Myocyte (in vitro differentiated cells): Measurements from ENCODE around the gene RBM27. TPM values are rescaled to one million over a fixed set of nuclear protein-coding genes. Genes with fewer than 3 reads are reported as not detected.
A peak's percentile ranks its signal among the peaks of the same experiment; 100 is the strongest.
"Not testable (repeated sequence)": the region's sequence is repeated elsewhere in the genome, so short reads cannot be mapped to it uniquely, and the experiment has no call there.

Experiments
- DNase-seq: peaks from one replicate; pipeline ENCODE4 v3.0.0-alpha.2; 2012; ENCODE audit warnings: low read depth
- polyA plus RNA-seq: library from polyadenylated mRNA; unstranded; fragments of >200 nt; gene quantifications from one replicate; pipeline ENCODE4 v1.2.1, GENCODE V29; 2012; ENCODE audit warnings: missing spikeins
- total RNA-seq: library from RNA; depleted of rRNA; stranded (reverse); fragments of >200 nt; gene quantifications from 2 replicates; pipeline ENCODE4 v1.2.3, GENCODE V29; 2014

RBM27 gene, protein sequence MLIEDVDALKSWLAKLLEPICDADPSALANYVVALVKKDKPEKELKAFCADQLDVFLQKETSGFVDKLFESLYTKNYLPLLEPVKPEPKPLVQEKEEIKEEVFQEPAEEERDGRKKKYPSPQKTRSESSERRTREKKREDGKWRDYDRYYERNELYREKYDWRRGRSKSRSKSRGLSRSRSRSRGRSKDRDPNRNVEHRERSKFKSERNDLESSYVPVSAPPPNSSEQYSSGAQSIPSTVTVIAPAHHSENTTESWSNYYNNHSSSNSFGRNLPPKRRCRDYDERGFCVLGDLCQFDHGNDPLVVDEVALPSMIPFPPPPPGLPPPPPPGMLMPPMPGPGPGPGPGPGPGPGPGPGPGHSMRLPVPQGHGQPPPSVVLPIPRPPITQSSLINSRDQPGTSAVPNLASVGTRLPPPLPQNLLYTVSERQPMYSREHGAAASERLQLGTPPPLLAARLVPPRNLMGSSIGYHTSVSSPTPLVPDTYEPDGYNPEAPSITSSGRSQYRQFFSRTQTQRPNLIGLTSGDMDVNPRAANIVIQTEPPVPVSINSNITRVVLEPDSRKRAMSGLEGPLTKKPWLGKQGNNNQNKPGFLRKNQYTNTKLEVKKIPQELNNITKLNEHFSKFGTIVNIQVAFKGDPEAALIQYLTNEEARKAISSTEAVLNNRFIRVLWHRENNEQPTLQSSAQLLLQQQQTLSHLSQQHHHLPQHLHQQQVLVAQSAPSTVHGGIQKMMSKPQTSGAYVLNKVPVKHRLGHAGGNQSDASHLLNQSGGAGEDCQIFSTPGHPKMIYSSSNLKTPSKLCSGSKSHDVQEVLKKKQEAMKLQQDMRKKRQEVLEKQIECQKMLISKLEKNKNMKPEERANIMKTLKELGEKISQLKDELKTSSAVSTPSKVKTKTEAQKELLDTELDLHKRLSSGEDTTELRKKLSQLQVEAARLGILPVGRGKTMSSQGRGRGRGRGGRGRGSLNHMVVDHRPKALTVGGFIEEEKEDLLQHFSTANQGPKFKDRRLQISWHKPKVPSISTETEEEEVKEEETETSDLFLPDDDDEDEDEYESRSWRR
- total RNA-seq = 18.0 and 21.9 TPM in 2 replicates
- 4.5 TPM for polyA plus RNA-seq

DNA sequence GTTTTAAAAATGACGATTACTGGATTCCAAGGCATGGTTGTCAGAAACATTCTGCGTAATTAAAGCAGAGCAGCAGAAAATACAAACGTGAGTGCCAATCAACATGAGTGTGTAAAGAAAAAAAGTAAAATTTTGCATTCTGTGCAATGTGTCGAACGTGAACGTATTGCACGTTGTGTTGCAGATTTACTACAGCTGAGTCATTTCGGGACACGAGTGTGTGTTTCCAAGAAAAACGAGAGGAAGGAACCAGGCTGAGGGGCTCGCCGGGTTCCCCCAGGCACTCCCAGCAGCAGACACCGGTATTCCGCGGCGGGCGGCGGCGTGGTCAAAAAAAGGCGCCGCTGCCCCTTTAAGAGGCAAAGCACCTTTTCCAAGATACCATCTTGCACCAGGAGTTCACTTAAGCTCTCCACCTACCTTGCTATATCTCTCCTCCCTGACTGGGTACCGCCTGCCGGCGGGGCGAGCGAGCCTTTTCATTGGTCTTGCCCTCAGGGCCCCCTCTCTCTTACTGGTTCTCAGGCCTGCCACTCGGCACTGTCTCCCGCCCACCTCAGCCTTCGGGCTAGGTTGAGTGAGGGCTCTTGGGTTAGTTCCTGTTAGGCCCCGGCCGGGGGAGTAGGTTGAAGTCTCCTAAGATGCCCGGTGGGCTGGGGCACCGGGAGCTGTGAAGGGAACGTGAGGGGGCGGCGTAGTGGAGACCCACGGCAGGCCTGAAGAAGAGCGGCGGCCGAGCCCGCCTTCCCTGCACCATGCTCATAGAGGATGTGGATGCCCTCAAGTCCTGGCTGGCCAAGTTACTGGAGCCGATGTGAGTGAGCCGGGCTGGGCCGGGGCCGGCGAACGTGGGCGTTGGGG lies at the start of gene RBM27:
RBM27 (plus strand) TSS at position 595 of the 861 bp plus-strand sequence; CDS start at position 756, 161 bp downstream.
- peak; percentile 98 for DNase-seq

DNA sequence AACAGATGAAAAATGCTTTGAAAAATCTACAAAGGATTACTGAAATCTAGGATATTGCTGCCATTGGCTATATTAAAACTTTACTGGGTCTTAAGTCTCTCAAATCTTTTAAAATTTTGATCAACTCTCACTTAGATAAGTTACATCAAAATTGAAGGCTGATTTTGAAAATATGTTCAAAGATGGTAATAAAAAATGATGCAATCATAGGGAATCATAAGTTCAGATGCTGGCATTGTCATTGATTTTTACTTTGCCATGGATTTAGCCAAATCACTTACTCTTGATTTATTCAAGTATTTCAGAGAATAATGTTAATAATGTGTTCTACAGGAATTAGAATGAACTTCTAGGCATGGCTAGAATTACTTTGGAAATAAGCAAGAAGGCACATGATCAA lies 45.1 kb upstream of the RBM27 start:
- DNase-seq = no peak

DNA sequence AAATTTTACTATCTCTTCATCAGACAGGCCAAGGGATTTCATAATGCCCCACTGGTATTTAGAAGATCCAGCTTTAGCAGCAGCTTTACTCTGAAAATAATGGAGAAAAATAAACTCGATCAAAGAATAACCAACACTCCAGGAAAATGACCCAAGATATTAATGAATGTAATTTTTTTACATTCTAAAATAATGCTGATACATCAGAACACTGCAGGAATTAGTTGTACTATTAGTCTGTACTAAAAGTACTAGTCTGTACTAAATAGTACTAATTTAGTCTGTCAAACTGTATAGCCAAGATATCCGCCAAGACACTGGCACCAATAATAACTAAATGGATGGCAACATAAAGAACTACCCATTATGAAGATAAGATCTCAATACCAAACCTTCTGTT lies 39.0 kb upstream of the RBM27 start:
- DNase-seq = no peak

DNA sequence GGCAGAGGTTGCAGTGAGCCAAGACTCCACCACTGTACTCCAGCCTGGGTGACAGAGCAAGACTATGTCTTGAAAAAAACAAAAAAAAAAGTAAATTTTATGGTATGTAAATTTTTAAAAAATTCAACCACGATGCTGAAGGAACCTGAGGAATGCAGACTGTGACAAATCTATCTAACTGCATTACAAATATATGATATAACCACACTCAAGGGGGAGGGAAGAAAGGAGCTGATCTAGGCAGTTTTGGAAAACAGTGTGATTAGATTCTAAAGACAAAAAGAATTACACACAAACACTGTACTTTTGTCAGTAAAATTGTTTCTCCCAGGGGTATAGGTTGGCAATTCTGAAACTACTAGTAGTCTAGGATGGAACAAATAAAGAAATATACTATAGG lies 37.9 kb upstream of the RBM27 start:
- no peak for DNase-seq

DNA sequence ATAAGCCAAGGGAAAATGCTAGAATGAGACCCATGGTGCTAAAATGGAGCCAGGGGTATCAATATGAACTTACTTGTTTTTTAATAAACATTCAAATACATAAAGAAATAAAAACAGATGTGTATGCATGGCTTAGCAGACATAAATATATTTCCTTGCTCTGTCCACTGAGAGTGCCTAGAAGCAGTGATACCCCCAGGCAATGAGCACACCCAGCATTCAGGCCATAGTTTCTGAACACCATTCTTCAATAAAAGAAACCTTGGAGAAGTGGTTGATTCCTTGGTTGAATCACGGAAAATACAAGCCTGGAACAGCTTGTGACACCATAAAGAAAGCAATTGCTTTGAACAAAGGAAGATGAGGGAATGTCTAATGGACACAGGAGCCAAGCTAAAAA lies 37.5 kb upstream of the RBM27 start:
- DNase-seq = no peak

DNA sequence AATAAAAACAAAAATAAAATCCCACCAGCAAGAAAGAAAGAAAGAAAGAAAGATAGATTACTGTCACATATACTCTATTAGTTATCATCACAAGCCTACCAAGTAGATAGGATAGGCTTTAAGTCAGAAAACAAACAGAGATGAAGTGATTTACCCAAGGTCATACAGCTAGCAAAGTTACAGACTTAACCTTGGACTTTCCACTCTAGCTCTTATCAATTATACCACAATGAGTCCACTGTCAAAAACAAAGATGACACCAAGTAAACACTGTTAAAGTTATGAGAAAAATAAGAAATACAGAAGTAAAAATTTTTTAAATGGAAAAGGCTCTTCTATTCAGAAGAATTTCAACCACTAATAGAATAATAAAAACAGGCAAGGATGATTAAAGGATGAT lies 34.3 kb upstream of the RBM27 start:
- DNase-seq = no peak

DNA sequence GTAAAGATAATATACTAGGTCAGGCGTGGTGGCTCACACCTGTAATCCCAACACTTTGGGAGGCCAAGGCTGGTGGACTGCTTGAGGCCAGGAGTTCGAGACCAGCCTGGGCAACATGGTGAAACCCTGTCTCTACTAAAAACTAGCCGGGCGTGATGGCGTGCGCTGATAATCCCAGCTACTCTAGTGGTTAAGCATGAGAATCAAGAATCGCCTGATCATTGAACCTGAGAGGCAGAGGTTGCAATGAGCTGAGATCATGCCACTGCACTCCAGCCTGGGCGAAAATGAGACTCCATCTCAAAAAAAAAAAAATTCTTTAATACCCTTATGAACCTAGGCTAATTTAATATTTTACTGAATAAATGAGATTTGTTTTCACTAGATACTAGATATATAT lies 30.4 kb upstream of the RBM27 start:
- DNase-seq = not testable (repeated sequence)

DNA sequence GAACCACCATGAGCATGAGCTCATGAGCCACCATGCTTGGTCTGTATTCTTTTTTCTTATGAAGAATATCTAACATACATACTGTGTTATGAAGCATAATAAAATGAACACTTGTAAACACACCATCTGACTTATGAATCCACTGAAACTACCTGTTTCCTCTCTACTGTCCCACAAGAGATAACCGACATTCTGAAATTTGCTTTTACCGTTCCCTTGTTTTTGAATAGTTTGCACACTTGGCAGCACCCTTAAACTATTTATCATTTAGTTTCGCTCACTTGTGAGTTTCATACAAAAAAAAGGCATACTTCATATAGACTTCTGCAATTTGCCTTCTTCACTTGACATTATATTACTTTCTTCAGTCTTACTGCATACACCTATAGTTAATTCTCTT lies 29.8 kb upstream of the RBM27 start:
- DNase-seq = no peak

DNA sequence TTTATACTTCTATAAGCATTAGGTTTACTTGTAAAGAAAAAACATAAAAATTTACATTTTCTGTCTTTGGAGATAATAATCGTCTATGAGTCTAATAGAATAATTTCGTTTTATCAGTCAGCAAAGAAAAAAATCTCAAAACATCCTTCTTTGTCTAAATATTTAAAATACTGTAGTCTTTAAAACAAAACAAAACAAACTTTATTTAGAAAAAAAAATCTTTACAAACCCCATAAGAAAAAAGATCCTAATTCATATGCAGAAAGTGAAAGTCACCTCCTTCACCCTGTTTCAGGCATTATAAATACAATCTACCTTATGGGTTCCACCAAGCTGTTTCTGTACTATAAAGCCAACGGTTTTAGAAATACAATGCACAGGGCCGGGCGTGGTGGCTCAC lies 26.6 kb upstream of the RBM27 start:
- no peak for DNase-seq

DNA sequence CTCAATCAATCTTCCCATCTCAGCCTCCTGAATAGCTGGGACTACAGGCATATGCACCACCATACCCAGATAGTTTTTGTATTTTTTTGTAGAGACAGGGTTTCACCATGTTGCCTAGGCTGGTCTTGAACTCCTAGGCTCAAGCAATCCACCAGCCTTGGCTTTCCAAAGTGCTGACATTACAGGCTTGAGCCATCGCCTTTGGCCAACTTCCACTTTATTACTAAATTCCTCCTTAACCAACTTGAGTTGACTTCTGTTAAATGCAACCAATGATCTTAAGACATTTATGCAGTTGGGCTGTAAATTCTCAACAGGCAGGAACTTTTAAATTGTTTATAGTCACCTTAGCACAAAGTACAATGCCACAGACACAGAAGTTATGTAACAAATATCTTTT lies 23.7 kb upstream of the RBM27 start:
- no peak for DNase-seq

DNA sequence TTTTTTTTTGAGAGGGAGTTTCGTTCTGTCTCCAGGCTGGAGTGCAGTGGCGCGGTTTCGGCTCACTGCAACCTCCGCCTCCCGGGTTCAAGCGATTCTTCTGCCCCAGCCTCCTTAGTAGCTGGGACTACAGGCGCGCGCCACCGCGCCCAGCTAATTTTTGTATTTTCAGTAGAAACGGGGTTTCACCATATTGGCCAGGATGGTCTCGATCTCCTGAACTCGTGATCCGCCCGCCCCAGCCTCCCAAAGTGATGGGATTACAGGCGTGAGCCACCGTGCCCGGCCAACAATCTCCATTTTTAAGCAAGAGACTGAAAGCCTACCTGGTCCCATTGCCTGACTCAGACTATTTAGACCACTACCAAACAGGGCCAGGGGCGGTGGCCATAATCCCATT lies 20.0 kb upstream of the RBM27 start:
- DNase-seq = not testable (repeated sequence)

DNA sequence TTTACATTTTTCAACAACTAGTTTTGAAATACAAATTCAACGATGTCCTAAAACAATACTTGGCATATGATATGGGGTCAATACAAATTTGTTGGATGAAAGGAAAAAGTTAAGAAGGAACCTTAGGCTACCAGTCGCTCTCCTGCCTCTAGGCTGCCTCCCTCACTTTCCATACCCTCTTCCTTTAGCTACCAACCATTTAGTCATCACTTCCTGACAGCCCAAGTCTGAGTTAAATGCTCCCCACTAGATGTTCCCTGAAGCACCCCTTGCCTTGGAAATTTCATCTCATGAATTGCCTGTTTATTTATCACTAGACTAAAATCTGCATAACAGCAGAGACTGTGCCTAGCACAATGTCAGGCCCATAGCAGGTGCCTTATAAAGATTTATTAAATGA lies 18.2 kb upstream of the RBM27 start:
- no peak for DNase-seq

DNA sequence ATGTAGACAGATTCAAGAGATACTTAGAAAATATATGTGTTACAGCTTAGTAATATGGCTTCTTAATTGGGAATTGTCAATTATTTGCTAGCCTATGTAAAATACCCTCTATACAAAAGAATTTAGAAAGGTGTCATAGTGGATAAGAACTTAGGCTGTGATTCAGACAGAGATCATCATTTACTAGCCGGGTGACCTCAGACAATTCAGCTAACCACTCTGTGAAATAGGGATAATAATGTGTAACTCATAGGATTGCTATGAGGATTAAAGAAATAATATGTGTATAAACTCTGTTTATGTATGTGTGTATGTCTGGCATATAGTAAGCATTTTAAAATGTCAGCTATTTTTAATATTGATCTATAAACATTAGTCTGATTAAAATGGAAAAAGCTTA lies 15.0 kb upstream of the RBM27 start:
- DNase-seq = no peak

DNA sequence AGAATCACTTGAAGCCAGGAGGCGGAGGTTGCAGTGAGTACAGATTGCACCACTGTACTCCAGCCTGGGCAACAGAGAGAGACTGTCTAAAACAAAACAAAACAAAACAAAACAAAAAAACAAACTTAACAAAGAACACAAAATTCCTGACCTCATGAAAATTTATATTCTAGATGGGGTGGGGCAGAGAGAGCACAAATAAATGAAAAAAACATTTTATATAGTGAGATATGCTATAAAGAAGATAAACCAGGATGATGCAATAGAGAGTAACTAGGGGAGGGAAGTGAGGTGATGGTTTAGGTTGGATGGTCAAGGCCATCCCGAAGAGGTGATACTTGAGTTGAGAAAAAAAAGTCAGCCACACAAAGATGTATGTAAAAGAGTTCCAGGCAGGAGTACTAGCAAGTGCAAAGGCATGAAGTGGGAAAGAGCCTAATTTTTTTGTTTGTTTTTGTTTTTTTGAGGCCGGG lies 10.8 kb upstream of the RBM27 start:
- DNase-seq = no peak

DNA sequence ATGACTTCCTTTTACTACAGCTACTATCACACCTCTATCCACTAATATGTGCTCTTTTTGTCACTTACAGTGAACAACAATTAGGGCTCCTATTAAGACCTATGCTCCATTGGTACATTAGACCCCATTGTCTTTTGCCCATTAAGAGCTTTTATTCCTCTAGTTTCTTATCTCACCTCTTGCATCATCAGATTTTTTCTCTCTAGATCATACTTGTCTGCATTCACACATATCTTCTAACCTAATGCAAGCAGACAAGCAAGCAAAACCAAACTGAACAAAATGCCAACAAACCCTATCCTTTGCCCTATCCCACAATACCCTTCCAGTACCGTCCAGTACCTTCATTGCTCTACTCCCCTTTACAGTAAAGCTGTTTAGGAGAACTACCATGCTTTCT lies 10.1 kb upstream of the RBM27 start:
- DNase-seq = no peak

DNA sequence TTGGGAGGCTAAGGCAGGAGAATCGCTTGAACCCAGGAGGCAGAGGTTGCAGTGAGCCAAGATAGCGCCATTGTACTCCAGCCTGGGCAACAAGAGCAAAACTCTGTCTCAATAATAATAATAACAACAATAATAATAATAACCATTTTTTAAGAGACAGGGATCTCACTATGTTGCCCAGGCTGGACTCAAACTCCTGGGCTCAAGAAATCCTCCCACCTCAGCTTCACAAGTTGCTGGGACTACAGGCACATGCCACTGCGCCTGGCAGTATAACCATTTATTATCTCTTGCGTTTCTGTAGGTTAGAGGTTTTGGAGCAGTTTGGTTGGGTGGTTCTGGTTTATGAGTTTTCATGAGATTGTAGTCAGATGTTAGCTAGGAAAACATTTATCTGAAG lies 8.4 kb upstream of the RBM27 start:
- DNase-seq = not testable (repeated sequence)

DNA sequence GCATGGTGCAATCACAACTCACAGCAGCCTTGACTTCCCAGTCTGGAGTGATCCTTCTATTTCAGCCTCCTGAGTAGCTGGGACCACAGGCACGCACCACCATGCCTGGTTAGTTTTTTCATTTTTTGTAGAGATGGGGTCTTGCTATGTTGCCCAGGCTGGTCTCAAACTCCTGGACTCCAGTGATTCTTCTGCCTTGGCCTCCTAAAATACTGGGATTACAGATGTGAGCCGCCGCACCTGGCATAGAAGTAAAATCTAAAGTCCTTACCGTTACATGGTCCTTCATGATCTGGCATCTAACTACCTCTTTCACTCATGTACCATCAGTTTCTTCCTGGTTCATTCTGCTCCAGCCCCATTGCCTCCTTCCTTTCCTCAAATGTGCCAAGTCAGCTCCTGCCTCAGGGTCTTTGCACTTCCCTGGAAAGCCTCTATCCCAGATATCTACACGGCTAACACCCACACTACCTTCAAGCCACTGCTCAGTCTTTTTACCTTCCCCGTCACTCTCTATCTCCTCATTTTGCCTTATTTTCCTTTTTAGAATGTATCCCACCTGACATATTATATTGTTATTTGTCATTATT lies 6.9 kb upstream of the RBM27 start:
- DNase-seq = no peak

DNA sequence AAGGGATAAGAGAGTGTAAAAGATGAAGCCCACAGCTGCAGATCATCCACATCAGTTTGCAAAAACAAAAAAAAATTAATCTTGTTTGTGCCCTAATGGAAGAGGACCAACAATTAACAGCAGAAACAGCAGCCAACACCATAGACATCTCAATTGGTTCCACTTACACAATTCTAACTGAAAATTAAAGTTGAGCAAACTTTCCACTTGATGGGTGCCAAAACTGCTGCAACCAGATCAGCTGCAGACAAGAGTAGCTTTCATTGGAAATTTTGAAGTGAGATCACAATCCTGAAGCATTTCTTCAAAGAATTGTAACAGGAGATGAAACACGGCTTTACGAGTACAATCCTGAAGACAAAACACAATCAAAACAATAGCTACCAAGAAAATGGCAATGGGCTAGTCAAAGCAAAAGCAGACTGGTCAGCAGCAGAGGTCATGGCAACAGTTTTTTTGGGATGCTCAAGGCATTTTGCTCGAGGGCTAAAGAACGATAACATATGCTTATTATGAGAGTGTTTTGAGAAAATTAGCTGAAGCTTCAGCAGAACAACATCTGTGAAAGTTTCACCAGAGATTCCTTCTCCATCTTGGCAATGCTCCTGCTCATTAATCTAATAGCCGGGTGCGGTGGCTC lies 4.1 kb upstream of the RBM27 start:
- DNase-seq = no peak

DNA sequence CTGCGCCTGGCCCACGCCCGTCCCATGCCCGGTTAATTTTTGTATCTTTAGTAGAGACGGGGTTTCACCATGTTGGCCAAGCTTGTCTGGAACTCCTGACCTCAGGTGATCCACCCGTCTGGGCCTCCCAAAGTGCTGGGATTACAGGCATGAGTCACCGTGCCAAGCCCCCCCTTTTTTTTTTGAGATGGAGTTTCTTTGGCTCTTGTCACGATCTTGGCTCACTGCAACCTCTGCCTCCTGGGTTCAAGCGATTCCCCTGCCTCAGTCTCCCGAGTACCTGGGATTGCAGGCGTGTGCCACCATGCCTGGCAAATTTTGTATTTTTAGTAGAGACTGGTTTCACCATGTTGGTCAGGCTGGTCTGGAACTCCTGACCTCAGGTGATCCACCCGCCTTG lies 1.6 kb upstream of the RBM27 start:
- not testable (repeated sequence) for DNase-seq

DNA sequence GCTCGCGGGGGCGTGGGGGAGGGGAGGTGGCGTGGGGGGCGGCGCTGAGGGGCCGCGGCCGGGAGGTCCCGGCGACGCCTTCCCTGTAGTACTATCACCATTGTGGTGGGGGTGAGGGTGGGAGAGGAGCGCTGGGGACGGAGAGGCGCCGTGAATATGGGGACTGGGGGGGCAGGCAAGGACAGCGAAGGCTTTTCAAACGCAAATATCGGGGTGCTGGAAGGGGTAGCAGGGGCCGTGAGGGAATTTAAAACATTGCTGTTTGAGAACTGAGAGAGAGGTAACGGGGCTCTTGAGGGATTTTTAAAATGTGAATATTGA lies 427 bp downstream of the RBM27 start:
- DNase-seq = no peak
